Measurements from ENCODE around the gene GPATCH1.
"Not testable (repeated sequence)": the region's sequence is repeated elsewhere in the genome, so short reads cannot be mapped to it uniquely, and the experiment has no call there.

Gene GPATCH1

DNA sequence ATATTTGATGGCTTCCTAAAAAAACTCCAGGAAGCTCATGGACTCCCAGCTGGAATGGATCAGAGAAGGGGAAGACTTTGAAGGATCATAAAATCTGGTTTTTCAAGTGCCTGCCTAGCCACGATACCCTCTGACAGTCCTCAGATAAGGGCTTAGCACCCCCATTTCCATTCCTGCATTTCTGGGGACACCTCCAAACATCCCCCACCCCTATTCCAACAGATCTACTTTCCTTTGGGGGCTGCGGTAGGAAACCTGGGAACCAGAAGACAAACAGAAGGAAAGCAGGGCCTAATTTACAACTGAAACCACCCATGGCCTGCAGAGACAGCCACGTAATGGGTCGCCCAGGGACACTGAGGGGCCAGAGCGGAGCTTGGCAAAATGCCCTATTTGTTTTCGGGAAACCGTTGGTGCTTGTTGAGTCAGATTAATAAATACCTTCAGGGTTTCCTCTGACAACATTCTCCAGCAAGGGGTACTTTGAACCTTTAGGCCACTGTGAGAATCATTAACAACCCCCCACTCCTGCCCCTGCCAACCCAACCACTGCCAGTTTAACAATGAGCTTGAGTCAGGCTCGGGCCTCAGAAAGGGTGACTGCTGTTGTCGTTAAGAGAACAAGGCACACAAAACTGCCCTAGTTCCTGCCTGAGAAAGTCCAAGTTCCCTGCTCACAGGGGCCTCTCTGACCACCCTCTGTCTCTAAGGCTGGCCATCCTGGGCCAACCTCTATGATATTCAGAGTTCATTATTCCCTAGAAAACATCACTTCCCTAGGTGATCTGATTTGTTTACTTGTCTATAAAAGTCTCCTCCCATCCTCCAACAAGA lies 39.8 kb upstream of the GPATCH1 start:
- no peak overlapping the region for H3K4me2 ChIP-seq (ENCODE audit: low read depth, low read length)
- no peak for DNase-seq
- no peaks in the 10 kb centered on the region for H3F3A ChIP-seq (ENCODE audit: insufficient read depth, low read length)
- H3K36me3 ChIP-seq (replicated peaks; ENCODE audit: insufficient read depth, low read length), result no peaks in the 10 kb centered on the region
- no peaks in the 10 kb centered on the region for H3K9me2 ChIP-seq (replicated peaks; ENCODE audit: insufficient read depth, low read length)
- no peak for TF ChIP-seq EZH2phosphoT487 (IDR thresholded peaks at IDR 0.05; ENCODE audit: low read length)
- H3K27me3 ChIP-seq (replicated peaks; ENCODE audit: insufficient read depth, low read length), result no peaks in the 10 kb centered on the region
- peaks cover 23% of the 10 kb centered on the region for H3K79me2 ChIP-seq (ENCODE audit: low read length)
- no peaks in the 10 kb centered on the region for H3K4me1 ChIP-seq (ENCODE audit: low read length)
- no peak overlapping the region for H2AFZ ChIP-seq (ENCODE audit: low read length)
- H3K4me3 ChIP-seq (ENCODE audit: low read length), result no peak overlapping the region
- H3K27ac ChIP-seq (ENCODE audit: low read length), result no peak overlapping the region
- no peak overlapping the region for H3K9ac ChIP-seq (ENCODE audit: low read length)
- H3K9me3 ChIP-seq (replicated peaks; ENCODE audit: insufficient read depth, low read length), result no peaks in the 10 kb centered on the region
- H4K20me1 ChIP-seq (ENCODE audit: insufficient read depth, low read length), result no peaks in the 10 kb centered on the region

- H3K27ac ChIP-seq (ENCODE audit: low read length); H3K4me3 ChIP-seq (ENCODE audit: low read length); H3K36me3 ChIP-seq (replicated peaks; ENCODE audit: insufficient read depth, low read length); H3F3A ChIP-seq (ENCODE audit: insufficient read depth, low read length); H3K9ac ChIP-seq (ENCODE audit: low read length); H4K20me1 ChIP-seq (ENCODE audit: insufficient read depth, low read length); H3K9me3 ChIP-seq (replicated peaks; ENCODE audit: insufficient read depth, low read length); H3K9me2 ChIP-seq (replicated peaks; ENCODE audit: insufficient read depth, low read length); DNase-seq; H3K27me3 ChIP-seq (replicated peaks; ENCODE audit: insufficient read depth, low read length); H2AFZ ChIP-seq (ENCODE audit: low read length); H3K4me2 ChIP-seq (ENCODE audit: low read depth, low read length); H3K4me1 ChIP-seq (ENCODE audit: low read length): not testable (repeated sequence)
- peaks cover 23% of the 10 kb centered on the region for H3K79me2 ChIP-seq (ENCODE audit: low read length)
Observed at GRCh38 chr19:33041828-33042160, 39.2 kb upstream of the GPATCH1 start.

DNA sequence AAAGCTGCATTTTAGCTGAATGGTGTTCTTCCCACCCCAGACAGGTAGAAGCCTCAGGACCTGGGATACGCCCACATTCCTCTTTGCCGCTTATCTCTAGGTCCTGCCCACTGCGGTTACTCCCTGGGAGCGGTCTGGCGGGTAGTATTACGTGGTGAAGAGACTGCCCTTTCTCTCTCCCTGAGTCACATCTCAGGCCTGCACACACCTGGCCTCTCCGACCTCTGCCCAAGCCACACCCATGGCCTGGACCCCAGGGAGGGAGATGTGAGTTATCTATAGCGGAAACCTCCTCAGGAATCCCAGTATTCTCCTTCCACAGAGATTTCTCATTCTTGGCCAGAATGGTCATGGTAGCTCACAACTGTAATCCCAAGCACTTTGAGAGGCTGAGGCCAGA lies 33.6 kb upstream of the GPATCH1 start:
- H4K20me1 ChIP-seq (ENCODE audit: insufficient read depth, low read length), result no peaks in the 10 kb centered on the region
- H3K9me3 ChIP-seq (replicated peaks; ENCODE audit: insufficient read depth, low read length), result no peaks in the 10 kb centered on the region
- TF ChIP-seq, protein P1, sequence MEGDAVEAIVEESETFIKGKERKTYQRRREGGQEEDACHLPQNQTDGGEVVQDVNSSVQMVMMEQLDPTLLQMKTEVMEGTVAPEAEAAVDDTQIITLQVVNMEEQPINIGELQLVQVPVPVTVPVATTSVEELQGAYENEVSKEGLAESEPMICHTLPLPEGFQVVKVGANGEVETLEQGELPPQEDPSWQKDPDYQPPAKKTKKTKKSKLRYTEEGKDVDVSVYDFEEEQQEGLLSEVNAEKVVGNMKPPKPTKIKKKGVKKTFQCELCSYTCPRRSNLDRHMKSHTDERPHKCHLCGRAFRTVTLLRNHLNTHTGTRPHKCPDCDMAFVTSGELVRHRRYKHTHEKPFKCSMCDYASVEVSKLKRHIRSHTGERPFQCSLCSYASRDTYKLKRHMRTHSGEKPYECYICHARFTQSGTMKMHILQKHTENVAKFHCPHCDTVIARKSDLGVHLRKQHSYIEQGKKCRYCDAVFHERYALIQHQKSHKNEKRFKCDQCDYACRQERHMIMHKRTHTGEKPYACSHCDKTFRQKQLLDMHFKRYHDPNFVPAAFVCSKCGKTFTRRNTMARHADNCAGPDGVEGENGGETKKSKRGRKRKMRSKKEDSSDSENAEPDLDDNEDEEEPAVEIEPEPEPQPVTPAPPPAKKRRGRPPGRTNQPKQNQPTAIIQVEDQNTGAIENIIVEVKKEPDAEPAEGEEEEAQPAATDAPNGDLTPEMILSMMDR (IDR thresholded peaks at IDR 0.05; ENCODE audit: low read length), result no peak
- no peak overlapping the region for H3K4me2 ChIP-seq (ENCODE audit: low read depth, low read length)
- H3K9ac ChIP-seq (ENCODE audit: low read length), result no peak overlapping the region
- no peaks in the 10 kb centered on the region for H3K36me3 ChIP-seq (replicated peaks; ENCODE audit: insufficient read depth, low read length)
- H3F3A ChIP-seq (ENCODE audit: insufficient read depth, low read length), result no peaks in the 10 kb centered on the region
- H3K9me2 ChIP-seq (replicated peaks; ENCODE audit: insufficient read depth, low read length), result no peaks in the 10 kb centered on the region
- H3K4me3 ChIP-seq (ENCODE audit: low read length), result no peak overlapping the region
- H3K4me1 ChIP-seq (ENCODE audit: low read length), result no peaks in the 10 kb centered on the region
- H2AFZ ChIP-seq (ENCODE audit: low read length), result no peak overlapping the region
- no peak for DNase-seq
- H3K27ac ChIP-seq (ENCODE audit: low read length), result no peak overlapping the region
- no peaks in the 10 kb centered on the region for H3K27me3 ChIP-seq (replicated peaks; ENCODE audit: insufficient read depth, low read length)
- H3K79me2 ChIP-seq (ENCODE audit: low read length), result peaks cover 28% of the 10 kb centered on the region

DNA sequence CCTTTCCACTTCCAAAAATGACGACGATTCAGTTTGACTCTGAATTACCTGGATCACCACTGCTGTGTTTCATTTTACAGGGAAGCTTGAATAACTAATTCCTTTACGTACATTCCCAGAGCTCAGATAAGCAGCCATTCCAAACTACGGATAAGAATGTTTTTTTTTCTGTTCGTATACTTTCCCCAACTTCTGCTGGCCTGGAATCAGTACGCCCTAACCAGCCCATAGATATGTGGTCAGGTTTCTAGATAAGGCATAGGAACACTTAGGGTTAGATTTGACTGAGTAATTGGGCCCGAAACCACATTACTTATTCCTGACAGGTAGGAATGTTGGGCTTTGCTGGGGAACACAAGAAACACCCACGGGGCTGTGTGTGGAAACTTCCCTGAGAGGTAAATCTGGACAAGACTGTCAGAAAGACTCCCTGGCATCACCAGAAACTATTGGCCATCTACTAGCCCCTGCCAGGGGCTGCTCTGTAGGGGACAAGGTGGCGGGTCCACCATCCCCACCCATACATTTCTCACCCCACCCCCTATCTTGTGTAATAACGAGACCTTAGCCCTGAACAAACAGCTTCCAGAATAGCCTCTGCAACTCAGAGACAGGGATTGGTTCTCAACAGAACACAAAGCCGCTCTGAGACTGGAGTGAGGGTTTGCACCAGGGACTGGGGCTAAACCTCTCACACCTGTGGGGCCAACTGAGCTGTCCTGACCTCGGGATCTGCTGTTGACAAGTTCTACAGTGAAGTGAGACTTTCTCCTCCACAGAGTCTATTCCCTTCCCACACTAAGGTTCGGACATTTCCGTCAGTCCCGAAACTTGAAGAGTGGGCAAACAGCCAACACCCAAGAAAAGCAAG lies 31.9 kb upstream of the GPATCH1 start:
- Histone ChIP-seq H4K20me1 (ENCODE audit: insufficient read depth, low read length) (no peaks in the 10 kb centered on the region), H3K79me2 (ENCODE audit: low read length) (peaks cover 33% of the 10 kb centered on the region), H3K9me3 (replicated peaks; ENCODE audit: insufficient read depth, low read length) (no peaks in the 10 kb centered on the region), H2AFZ (ENCODE audit: low read length) (no peak overlapping the region), H3K4me1 (ENCODE audit: low read length) (no peaks in the 10 kb centered on the region), H3K27ac (ENCODE audit: low read length) (no peak overlapping the region), H3K4me2 (ENCODE audit: low read depth, low read length) (no peak overlapping the region), H3K27me3 (replicated peaks; ENCODE audit: insufficient read depth, low read length) (no peaks in the 10 kb centered on the region), H3K9me2 (replicated peaks; ENCODE audit: insufficient read depth, low read length) (no peaks in the 10 kb centered on the region), H3F3A (ENCODE audit: insufficient read depth, low read length) (no peaks in the 10 kb centered on the region), H3K4me3 (ENCODE audit: low read length) (no peak overlapping the region), H3K9ac (ENCODE audit: low read length) (no peak overlapping the region), H3K36me3 (replicated peaks; ENCODE audit: insufficient read depth, low read length) (no peaks in the 10 kb centered on the region)
- TF ChIP-seq EZH2phosphoT487 (IDR thresholded peaks at IDR 0.05; ENCODE audit: low read length), result no peak
- TF ChIP-seq EZH2 (optimal IDR thresholded peaks at IDR 0.05; ENCODE audit: low read depth, low read length), result no peak
- TF ChIP-seq, protein P1 (IDR thresholded peaks at IDR 0.05; ENCODE audit: low read length), result no peak
- no peak for DNase-seq
